KMS-11 (cell line): Measurements from ENCODE around the gene RAB38.

ENCODE experiments used
- H2AFZ ChIP-seq: fragments of 200-600 bp; sonication (generic); 2 replicates; pipeline ENCODE4 v1.6.1; 2016; ENCODE audit warnings: antibody characterized with exemption, mixed run types, low read depth
- H3K27ac ChIP-seq: fragments of 200-600 bp; sonication (generic); 2 replicates; pipeline ENCODE4 v1.6.1; 2016; ENCODE audit warnings: mild to moderate bottlenecking, mixed run types
- H3K27me3 ChIP-seq: fragments of 200-600 bp; sonication (generic); 2 replicates; pipeline ENCODE4 v1.6.1; 2017; ENCODE audit warnings: mild to moderate bottlenecking, low read depth, mixed run types, moderate library complexity; ENCODE audit not compliant: insufficient read depth
- H3K36me3 ChIP-seq: fragments of 200-600 bp; sonication (generic); 2 replicates; pipeline ENCODE4 v1.6.1; 2017; ENCODE audit warnings: mild to moderate bottlenecking, mixed run types; ENCODE audit not compliant: insufficient read depth
- H3K4me1 ChIP-seq: fragments of 200-600 bp; sonication (generic); 2 replicates; pipeline ENCODE4 v1.6.1; 2016; ENCODE audit warnings: mild to moderate bottlenecking, low read depth, mixed run types; ENCODE audit not compliant: poor library complexity, severe bottlenecking
- H3K4me2 ChIP-seq: fragments of 200-600 bp; sonication (generic); 2 replicates; pipeline ENCODE4 v1.7.0; 2016; ENCODE audit warnings: mild to moderate bottlenecking, mixed run types
- H3K4me3 ChIP-seq: fragments of 200-600 bp; sonication (generic); IDR thresholded peaks from 2 replicates; pipeline ENCODE4 v1.6.1; 2017; ENCODE audit warnings: low read depth, low read length, mixed read lengths; ENCODE audit not compliant: insufficient read depth
- H3K79me2 ChIP-seq: fragments of 200-600 bp; sonication (generic); 2 replicates; pipeline ENCODE4 v1.6.1; 2016; ENCODE audit warnings: low read depth, mixed run types; ENCODE audit not compliant: insufficient read depth
- H3K9ac ChIP-seq: fragments of 200-600 bp; sonication (generic); 2 replicates; pipeline ENCODE4 v1.6.1; 2016; ENCODE audit warnings: mild to moderate bottlenecking, mixed run types
- H4K20me1 ChIP-seq: fragments of 200-600 bp; sonication (generic); 2 replicates; pipeline ENCODE4 v1.6.1; 2016; ENCODE audit warnings: mild to moderate bottlenecking, mixed run types; ENCODE audit not compliant: insufficient read depth
- CTCF ChIP-seq: fragments of 200-600 bp; sonication (generic); conservative IDR thresholded peaks from 2 replicates; pipeline ENCODE4 v1.6.1; 2017; ENCODE audit warnings: low read depth, mild to moderate bottlenecking, antibody characterized with exemption, low read length, moderate library complexity, mixed read lengths

RAB38 gene

GRCh38 chr11:88196393-88196792, 21.1 kb upstream of the RAB38 start:
- no peak overlapping the region for H2AFZ ChIP-seq
- no peaks in the 10 kb centered on the region for H3K79me2 ChIP-seq
- H3K4me1 ChIP-seq: no peaks in the 10 kb centered on the region
- TF ChIP-seq CTCF: no peak
- no peak overlapping the region for H3K9ac ChIP-seq
- H3K27ac ChIP-seq: no peak overlapping the region
- no peaks in the 10 kb centered on the region for H3K27me3 ChIP-seq
- H3K36me3 ChIP-seq: no peaks in the 10 kb centered on the region
- no peak overlapping the region for H3K4me2 ChIP-seq
- H3K4me3 ChIP-seq: no peak overlapping the region
- no peaks in the 10 kb centered on the region for H4K20me1 ChIP-seq

- no peak for TF ChIP-seq CTCF
- H3K4me3 ChIP-seq: no peak overlapping the region
- H2AFZ ChIP-seq: no peak overlapping the region
- no peaks in the 10 kb centered on the region for H4K20me1 ChIP-seq
- H3K27me3 ChIP-seq: no peaks in the 10 kb centered on the region
- no peaks in the 10 kb centered on the region for H3K4me1 ChIP-seq
- no peaks in the 10 kb centered on the region for H3K36me3 ChIP-seq
- no peaks in the 10 kb centered on the region for H3K79me2 ChIP-seq
- H3K27ac ChIP-seq: no peak overlapping the region
- no peak overlapping the region for H3K4me2 ChIP-seq
- no peak overlapping the region for H3K9ac ChIP-seq
Measured at GRCh38 chr11:88195908-88196307, 20.7 kb upstream of the RAB38 start.

GRCh38 chr11:88194990-88195389, 19.7 kb upstream of the RAB38 start:
- Histone ChIP-seq H3K9ac (no peak overlapping the region), H3K4me1 (no peaks in the 10 kb centered on the region), H3K4me3 (no peak overlapping the region), H4K20me1 (no peaks in the 10 kb centered on the region), H2AFZ (no peak overlapping the region), H3K27me3 (no peaks in the 10 kb centered on the region), H3K79me2 (no peaks in the 10 kb centered on the region), H3K36me3 (no peaks in the 10 kb centered on the region), H3K27ac (no peak overlapping the region), H3K4me2 (no peak overlapping the region)
- no peak for TF ChIP-seq CTCF

GRCh38 chr11:88193278-88193677, 18.0 kb upstream of the RAB38 start:
- H3K36me3 ChIP-seq: no peaks in the 10 kb centered on the region

More at GRCh38 chr11:88193278-88193677, 18.0 kb upstream of the RAB38 start:
- no peak overlapping the region for H3K9ac ChIP-seq
- TF ChIP-seq CTCF: no peak
- no peak overlapping the region for H3K4me3 ChIP-seq
- H3K4me1 ChIP-seq: no peaks in the 10 kb centered on the region
- H3K4me2 ChIP-seq: no peak overlapping the region
- no peaks in the 10 kb centered on the region for H3K27me3 ChIP-seq
- no peaks in the 10 kb centered on the region for H3K79me2 ChIP-seq
- no peak overlapping the region for H3K27ac ChIP-seq
- H2AFZ ChIP-seq: no peak overlapping the region
- H4K20me1 ChIP-seq: no peaks in the 10 kb centered on the region
